Peyer's patch (tissue), 4 donors: Measurements from ENCODE around the gene DNAJC8.

ENCODE experiments used
- POLR2A ChIP-seq, 2 donors: fragments of 450-650 bp; IDR thresholded peaks; one replicate each; pipeline ENCODE4 v1.5.1; 2017; ENCODE audit warnings: antibody characterized with exemption in 2 of 2, mild to moderate bottlenecking in 2 of 2, moderate library complexity in 2 of 2
- TF ChIP-seq, protein P1 (sequence below), 6 experiments: fragments of 450-650 bp in 4 of 6; fragments of 200-600 bp in 2 of 6; sonication (generic) in 1 of 6; IDR thresholded peaks; one replicate each; pipeline ENCODE4 v1.5.1; 2017 to 2019; ENCODE audit warnings: antibody characterized with exemption in 6 of 6, mild to moderate bottlenecking in 3 of 6, moderate library complexity in 1 of 6

DNA sequence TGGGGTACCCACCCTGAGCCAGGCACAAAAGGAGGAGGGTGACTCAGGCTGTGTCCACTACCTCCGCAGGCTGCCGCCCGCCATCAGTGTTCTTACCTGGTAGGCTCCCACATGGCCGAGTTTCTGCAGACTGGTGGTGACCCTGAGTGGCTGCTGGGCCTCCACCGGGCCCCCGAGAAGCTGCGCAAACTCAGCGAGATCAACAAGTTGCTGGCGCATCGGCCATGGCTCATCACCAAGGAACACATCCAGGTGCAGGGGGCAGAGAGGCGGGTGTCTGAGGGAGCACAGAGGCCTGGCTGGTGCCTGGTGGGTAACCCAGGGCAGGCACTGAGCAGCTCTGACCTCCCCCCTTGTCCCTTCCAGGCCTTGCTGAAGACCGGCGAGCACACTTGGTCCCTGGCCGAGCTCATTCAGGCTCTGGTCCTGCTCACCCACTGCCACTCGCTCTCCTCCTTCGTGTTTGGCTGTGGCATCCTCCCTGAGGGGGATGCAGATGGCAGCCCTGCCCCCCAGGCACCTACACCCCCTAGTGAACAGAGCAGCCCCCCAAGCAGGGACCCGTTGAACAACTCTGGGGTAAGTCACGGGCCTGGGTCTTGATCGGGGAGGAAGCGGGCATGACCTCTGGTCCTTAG, 39.5 kb upstream of the DNAJC8 start:
- TF ChIP-seq, protein P1, sequence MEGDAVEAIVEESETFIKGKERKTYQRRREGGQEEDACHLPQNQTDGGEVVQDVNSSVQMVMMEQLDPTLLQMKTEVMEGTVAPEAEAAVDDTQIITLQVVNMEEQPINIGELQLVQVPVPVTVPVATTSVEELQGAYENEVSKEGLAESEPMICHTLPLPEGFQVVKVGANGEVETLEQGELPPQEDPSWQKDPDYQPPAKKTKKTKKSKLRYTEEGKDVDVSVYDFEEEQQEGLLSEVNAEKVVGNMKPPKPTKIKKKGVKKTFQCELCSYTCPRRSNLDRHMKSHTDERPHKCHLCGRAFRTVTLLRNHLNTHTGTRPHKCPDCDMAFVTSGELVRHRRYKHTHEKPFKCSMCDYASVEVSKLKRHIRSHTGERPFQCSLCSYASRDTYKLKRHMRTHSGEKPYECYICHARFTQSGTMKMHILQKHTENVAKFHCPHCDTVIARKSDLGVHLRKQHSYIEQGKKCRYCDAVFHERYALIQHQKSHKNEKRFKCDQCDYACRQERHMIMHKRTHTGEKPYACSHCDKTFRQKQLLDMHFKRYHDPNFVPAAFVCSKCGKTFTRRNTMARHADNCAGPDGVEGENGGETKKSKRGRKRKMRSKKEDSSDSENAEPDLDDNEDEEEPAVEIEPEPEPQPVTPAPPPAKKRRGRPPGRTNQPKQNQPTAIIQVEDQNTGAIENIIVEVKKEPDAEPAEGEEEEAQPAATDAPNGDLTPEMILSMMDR (IDR thresholded peaks at IDR 0.05), result no peak
- TF ChIP-seq POLR2A (IDR thresholded peaks at IDR 0.05), result no peak
